Hematopoietic multipotent progenitor cell treated with erythropoietin and hydrocortisone succinate and interleukin-3 and kit ligand, for 4 days (in vitro differentiated cells): ENCODE data around the gene CALD1.

Experiments
- DNase-seq: peaks from one replicate; pipeline ENCODE4 v3.0.0-alpha.2; 2015

CALD1 gene

DNA sequence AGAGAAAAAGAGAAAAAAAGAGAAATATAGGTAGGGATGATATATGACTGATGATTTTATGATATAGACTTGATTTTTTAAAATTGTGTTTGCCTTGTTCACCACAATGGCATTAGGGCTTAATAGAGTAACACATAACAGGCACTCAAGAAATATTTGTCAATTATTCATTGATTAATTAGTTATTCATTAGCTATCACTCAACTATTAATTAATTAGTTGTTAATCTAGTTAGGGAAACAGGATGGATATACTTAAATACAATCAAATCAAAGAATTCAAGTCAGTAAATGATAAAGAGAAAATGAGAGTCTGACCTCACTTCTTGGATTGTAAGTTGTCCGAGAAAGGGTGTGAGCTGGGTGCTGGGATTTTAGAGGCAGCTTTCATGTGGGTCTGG, 15.1 kb upstream of the CALD1 start:
- no peak for DNase-seq

DNA sequence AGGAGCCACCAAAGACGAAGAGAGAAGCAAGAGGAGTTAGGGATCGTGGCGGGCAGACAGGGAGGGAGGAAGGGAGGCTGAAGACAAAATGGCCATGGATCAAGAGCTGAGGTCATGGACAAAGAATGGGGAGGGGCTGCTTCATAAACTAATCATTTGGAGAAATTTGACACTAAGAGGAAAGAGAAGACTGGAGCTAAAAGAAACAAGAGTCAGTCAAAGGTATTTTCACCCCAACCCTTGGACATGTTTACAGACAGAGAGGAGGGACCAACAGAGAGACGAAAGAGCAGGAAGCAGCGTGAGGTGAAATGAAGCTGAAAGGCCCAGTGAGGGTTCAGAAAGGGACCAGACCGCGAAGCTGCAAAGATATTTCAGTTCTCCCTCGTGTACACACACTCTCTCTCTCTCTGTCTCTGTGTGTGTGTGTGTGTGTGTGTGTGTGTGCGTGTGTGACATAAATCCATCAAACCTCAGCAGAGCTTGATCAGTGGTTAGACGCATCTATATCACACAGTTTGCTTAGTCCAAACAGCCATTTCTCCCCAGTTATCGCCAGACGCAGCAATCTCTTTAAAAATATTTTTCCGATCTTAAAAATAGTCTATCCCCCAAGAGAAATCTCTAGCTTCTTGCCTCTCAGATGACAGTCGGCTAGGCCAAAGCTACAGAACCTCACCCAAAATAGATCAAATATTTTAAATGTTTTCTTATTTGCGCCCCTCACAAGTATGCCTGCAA, 12.5 kb upstream of the CALD1 start:
- DNase-seq = no peak

DNA sequence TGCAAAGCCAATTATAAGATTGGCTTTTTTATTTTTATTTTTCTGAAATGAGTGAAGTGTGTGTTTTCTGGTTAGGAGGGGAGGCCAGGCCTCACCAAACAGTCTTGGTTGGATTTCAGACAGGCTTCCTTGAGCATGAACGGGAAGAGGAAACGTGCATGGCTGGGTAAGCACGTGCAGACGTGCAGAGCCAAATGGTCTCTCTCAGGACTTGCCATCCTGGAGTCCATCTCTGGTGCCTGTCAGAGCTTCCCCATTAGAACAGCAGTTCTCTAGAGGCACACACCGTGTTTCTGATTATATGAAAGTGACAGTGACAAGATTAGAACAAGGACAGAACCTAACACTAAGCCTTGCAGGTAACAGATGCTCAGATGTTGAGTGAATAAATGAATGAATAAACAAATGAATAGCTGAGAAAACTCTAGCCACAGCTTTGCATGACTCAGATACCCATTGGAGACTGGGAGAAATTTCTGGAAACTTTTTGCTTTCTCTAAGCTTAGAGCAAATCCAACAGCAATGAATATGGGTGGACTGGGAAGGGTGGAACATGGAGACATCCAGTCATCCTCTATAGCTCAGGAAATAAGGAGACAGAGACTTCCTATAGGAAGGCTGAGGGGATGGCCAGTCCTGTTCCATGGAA, 11.8 kb upstream of the CALD1 start:
- no peak for DNase-seq

DNA sequence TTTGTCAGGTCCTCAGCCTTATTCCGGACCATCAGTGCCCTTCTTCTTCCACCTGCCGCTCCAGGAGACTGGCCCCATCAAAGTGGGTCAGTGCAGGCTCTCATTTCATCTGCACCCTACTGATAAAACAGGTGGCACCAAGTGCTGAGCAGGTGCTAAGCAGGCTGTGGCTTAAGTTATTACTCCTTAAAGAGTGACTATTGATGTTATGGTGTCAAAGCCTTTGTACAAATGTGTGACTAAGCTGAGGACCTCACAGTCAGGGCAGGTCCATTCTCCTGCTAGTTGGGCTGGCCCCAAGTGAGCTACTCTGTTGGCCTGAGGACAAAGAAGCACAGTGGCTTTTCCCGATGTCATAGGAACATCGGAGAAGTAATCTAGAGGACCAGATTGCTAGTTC, 11.2 kb upstream of the CALD1 start:
- DNase-seq = no peak

DNA sequence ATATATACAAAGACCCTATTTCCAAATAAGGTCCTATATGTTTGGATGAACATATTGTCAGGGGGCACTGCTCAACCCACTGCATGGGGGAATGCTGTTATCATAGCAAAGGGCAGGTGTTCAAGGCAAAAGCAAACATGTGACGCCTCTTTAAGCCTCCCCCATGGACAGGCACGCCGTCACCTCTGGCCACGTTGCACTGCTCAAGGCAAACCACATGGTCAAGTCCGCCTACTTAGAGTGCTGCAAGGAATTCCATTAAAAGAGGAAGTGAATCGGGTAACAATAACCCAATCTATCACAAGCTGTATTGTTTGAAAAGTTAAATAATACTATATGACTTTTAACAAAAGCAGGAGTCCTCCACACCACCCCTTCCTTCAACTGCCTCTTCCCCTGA, 8.8 kb upstream of the CALD1 start:
- DNase-seq = peak; percentile 13

DNA sequence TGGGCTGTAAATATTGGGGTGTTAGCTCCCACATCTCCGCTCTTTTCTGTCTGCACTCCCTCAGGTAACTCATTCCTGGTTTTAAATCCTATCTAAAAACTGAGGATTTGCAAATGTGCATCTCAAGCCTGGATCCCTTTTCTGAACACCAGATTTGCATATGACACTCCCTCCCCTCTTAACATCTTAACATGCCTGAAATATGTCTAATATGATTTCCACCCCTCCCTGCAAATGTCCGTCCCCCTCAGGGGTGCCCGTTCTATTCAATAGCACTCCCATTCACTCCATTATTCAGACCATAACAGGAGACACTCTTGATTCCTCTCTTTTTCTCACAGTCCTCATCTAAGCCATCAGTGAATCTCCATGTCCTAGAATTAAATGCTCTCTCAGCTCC, 8.3 kb upstream of the CALD1 start:
- no peak for DNase-seq

DNA sequence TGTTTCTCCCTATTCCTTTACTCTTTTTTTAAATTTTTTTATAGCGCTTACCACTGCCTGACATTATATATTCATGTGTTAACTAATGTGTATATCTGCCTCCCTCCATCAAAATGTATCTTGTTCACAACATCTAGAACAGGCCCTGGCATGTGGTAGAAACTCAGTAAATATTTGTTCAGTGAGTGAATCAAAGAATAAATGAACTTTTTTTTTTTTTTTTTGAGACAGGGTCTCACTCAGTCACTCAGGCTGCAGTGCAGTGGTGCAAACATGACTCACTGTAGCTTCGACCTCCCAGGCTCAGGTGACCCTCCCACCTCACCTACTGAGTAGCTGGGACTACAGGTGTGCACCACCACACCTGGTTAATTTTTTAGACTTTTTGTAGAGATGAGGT, 7.5 kb upstream of the CALD1 start:
- no peak for DNase-seq

DNA sequence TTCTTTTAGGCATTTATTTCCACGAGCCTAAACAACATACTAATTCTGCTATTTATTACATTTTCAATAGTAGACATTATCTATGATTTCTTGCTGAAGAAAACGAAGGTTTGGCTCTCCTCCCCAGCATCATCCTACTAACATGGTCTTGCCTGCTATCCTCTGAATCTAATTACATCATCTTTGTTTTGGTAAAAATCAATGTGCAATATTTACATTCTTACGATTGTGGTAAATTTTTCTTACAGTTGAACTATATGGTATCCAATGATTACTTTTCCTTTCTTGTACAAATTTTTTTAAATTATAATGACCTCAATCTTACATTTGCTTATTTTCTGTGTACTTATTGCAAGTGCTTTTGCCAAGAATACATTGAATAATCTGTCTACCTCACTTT, 7.0 kb upstream of the CALD1 start:
- no peak for DNase-seq

DNA sequence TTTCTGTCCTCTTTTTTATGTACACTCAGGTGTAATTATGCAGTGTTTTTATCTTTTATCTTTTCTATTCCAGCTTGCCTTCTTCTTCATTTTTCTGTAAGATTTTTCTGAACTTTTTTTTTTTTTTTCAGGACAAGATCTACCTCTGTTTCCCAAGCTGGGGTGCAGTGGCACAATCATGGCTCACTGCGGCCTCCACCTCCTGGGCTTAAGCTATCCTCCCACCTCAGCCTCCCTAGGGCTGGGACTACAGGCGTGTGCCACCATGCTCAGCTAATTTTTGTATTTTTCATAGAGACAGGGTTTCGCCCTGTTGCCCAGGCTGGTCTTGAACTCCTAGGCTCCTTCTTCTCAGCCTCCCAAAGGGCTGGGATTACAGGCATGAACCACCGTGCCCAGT, 6.3 kb upstream of the CALD1 start:
- DNase-seq = no peak

DNA sequence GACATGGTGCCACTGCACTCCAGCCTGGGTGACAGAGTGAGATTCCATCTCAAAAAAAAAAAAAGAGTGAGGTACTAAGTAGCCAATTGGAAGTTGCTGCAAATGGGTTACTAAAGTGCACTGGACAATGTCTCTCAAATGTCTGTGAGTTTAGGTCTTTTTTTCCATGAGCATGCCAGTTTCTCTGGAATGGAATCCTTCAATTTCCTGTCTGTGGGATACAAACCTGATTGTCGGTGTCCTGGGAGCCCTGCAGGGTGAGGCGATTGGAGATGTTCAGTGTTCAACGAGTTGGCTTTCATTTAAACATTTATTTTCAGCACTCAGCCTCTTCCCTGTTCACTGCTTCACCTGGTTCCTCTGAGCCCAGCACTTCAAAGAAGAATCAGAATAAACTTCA, 5.3 kb upstream of the CALD1 start:
- DNase-seq = no peak

DNA sequence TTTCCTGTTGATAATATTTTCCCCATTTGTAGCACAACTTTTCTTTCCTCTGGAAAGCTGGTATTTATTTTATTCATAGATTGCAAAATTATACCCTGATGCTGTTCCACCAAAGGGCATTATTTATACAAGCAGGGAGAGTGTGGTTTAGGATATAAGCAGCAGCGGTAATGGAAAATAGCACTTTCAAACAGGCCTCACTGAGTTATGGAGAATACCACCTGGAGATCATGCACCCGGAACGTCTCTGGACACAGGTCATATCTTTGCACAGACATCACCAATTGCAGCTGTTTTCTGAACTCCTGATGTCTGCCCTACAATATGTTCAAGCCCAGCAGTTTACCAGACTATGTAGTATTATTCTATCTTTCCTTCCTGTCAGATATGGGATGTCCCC, 2.0 kb upstream of the CALD1 start:
- no peak for DNase-seq

DNA sequence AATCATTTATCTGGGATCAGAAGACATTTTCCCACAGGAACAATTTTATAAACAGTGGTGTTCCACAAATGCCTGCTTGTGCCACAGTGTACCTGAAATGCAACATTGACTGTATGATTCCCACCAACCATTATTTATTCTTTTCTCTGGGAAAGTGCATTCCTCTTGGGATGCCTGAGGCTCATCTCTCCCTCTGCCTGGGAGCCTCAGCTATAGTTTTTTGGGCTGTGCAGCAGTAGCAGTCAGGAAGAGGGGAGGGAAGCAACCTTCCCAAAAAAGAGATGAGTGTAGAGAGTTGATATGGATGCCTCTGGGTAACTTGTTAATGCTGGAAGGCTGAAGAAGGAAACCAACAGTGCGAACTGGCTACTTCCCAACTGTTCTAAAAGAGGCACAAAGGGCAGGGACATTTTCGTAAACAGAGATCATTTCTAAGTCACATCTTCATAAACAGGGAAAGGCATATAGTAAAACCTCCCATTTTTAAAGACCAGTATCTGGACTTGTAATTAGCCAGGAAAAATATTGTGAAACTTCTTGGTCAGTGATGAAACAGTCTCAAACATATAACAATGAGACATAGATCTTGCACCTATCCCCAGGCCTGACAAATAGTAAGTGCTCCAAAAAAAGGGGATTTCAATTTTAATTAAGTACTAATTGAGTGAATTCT, 1.4 kb upstream of the CALD1 start:
- no peak for DNase-seq

DNA sequence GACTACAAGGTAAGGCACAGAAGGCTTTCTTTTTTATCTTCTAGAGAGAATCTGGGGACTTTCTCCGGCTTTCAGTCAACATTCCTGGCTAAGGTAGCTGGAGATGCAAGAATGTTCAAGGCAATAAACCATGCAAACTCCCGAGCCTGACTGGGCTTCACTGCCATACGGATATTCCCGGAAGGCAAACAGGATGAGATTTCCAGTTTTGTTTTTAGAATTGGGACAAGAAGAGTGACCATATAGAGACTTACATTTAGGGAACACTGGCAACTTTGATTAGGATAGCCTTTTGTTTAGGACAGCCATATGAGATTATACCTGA, 269 bp downstream of the CALD1 start:
- no peak for DNase-seq

DNA sequence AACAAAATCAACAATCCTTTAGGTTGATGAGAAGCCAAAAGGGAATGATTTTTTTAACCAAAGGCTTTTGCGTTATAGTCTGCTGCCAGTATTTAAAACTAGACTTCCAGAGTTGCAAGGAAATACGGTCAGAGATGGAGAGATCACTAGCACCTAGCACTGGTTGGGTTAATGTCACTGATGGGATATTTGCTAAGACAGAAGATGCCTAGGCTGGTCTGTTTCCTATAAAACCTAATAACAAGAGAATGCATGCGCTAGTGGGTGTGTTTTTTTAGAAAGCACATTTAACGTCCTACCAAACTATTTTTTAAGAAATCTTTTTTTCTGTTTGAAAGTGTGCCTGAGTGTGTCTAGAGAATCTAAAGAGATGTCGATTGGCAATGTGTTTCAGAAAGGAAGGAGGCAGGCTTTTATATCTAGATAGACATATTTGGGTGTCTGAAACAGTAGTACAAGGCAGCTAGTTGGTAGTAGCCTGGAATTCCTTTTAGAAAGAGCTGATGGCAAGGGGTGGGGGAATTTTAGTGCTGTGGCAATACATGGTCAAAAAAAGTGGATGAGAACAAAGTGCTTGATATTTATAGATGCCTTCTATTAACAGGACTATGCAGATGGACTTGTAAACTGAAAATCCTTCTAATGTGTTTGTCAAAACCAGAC, 863 bp downstream of the CALD1 start:
- no peak for DNase-seq

DNA sequence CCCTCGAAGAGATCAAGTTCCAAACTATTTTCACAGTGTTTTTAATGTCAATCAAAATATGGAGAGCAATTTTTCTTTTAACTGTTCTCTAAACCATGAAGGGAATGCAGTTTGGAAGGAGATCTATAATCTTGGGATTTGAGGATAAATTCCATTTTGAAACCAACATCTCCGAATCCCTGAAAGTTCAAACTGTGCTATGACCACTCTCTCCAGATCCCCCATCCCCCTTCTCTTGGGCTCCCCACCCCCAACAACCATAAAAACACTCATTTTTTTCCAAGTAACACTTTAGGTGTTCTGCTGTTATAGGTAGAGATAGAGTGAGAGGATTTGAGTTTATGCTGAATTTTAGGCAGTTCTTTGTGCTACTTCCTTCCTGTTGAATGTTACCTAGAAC, 1.7 kb downstream of the CALD1 start:
- DNase-seq = no peak

DNA sequence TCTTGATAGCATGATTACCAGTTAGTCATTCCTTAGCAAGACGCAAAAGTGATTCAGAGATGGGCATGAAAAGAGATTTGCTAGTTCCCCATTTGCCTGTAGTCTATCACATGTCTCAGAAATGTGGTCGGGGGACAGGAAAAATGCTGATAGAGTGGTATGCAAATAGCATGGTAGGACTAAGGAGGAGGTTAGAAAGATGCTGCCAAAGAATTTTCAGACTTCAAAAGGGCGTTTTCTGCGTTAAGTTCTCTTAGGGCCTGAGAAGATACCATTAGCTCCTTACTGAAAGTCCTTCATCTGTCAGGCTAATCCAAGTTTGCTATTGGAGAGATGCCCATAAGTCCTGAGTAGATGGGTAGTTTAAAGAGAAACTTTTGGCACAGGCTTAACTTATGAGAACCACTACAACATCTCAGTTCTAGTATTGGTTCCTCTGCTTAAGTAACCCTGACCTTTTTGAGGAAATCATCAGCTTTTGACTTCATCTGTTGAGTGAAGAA, 2.7 kb downstream of the CALD1 start:
- DNase-seq = peak; percentile 4

DNA sequence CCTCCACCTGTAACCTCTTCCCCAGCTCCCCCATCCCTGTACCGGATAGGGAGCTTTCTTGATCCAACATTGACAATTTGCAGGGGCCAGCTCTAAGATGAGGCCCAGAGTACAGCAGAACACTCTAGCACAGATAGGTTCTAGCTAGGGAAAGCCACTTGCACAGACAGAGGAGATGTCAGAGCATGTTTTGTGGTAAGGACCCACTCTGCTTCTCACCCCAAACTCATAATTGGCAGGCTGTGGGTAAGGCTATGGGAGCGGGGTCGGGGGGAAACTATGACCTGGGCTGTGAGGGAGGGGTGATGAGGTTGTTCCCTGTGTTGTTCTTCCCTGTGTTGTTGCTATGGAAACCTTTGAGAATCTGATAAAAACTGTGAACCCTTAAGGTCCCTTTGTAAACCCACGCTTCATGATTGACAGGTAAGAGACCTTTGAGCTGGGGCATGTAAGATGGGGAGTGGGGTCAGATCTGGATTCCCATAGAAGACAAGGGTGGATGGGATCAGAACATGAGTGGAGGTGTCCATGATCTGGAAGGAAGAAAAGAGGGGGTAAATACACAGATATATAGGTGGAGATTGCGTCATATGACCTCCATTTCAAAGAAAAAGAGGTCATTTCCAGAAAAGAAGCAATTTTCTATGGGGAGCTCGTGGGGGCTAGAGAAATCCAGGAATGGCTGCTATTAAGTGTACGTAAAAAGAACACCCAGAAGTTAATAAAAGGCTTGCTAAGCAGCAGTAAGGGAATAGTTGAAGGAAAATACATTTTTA, 4.0 kb downstream of the CALD1 start:
- no peak for DNase-seq

DNA sequence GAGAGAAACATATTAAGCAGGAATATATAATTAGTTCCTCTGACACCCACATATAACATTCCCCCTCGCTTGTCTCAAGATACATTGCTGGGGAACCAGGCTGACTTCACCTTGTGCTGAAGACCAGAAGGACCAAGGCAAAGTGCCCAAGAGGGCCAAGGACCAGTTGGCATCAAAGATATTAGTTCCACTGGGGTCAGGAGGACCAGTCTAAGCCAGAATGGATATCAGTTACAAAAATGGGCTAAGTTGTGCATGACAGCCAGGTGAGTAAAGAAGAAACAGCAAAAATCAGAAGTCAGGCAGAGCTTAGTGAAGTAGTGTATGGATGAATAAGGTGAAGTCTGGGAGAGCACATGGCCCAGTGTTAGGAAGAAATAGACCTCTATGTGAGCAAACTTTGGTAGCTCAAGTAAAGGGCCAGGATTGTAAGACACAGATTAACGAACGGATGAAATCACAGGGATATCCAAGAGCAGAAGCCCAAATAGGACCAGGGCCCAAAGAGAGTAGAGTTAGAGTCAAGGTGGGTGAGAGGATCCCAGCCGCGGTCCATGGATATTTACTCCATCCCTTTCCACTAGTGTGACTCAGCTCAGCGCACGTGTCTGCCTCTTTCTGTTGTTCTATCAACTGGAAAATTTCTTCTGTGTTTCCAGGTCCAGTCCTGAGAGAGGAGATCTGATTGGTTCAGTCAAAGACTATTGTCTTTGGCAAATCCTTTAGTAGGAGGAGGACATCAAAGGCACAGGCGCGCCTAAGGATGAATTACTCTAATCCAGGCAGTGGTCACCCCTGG, 5.0 kb downstream of the CALD1 start:
- DNase-seq = no peak

DNA sequence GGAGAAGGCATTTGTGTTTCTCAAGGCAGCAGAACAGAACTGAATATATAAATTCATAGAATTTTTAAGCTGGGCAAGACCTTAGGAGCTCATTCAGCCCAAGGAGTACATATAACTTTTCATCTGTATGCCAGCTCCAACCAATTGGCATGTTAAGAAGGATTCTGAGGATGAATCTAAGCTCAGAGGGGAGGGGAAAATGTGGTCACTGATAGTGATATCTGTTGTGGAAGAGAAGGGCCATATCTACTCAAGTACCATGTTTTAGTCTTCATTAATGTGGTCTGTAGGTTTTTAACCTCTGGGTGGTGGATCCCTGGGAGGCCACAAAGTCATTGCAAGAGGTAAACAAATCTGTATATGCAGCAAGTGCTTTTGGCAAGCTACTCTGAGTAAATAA, 6.4 kb downstream of the CALD1 start:
- DNase-seq = no peak

DNA sequence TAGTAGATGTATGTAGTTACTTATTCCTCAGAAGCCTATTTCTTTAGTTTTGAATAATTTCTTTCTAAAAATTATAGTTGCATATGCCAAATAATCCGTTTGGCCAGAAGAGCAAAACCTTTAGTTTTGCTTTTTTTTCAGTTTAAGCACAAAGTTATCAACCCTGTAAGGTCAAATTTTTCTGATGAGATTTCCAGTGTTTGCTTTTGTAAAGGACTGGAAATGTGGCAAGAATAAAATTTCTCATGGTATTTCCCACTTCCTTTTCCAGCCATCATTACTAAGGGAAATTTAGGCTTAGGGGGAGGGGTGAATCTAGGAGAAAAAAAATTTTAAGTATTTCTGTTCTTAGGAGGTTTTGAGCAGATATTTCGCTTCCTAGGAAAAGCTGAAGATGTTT, 7.6 kb downstream of the CALD1 start:
- DNase-seq = no peak

DNA sequence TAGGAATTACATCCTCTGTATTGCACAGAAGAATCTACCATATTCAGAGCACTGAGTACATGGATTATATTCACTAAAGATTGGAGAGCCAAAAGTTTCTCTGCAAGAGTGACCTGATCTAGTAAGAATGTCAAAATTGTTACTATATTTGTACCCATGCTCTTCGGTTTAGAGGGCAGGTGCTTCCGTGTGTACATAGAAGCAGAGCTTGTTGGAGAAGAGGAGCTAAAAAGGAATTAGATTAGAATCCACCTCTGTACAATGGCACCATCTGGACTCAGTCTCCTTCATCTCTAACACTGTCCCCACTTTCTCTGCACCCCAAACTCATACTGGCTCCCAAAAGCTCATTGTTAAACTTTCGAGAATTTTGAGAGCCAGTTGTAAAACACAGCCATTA, 8.3 kb downstream of the CALD1 start:
- no peak for DNase-seq

DNA sequence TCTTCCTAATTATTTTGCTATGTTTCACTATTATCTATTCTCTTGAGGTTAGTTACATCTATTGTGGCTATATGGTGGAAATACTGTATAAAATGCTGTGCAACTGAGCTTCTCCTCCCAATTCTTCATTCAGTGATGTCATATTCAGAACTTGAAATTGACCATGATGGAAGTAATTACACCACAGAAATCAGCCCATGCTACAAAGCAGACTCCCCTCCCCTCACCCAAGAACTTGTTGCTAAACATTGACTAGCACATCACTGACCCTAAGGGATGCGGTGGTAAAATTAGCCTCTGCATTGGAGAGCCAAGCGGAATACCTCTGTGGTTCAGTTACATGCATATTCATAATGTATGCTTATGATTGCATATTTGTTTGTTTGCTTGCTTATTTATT, 8.8 kb downstream of the CALD1 start:
- no peak for DNase-seq
